HepG2 (cell line): ENCODE data around the gene PCGF3. TPM values are rescaled to one million over a fixed set of nuclear protein-coding genes. Genes with fewer than 3 reads are reported as not detected.

ENCODE experiments used
- ATAC-seq: fragments of 200-7000 bp; cut with Tn5 transposase; 3 replicates; pipeline ENCODE4 v1.9.1; 2020; ENCODE audit warnings: mild to moderate bottlenecking, moderate library complexity
- BruUV-seq: library from RNA; stranded (reverse); fragments of 400-500 nt; replicated peaks from 2 replicates; lab custom pipeline; 2021; lab: Mats Ljungman, UMichigan
- CTCF ChIA-PET: fragments of 300-600 bp; formaldehyde crosslinking; extraction: SDS; loops from one replicate; lab custom pipeline; 2021; ENCODE audit warnings: low total read pairs, inconsistent platforms, low intra/inter-chr PET ratio; lab: Yijun Ruan, JAX
- POLR2A ChIA-PET: fragments of 350-600 bp; sonication (Branson Sonifier 250); formaldehyde crosslinking; loops from one replicate; lab custom pipeline; 2020; ENCODE audit warnings: antibody characterized with exemption, inconsistent platforms; lab: Yijun Ruan, JAX
- DNase-seq: peaks from one replicate; pipeline ENCODE4 v3.0.0-alpha.2; 2015; ENCODE audit warnings: low spot score
- FAIRE-seq: peaks from 3 replicates; lab custom pipeline; 2011; peaks lifted over from hg19 to GRCh38; lab: Jason Lieb, UNC
- H2AFZ ChIP-seq: one replicate; pipeline ENCODE4 v1.6.1; 2011; ENCODE audit warnings: low read length, inconsistent platforms
- H3K27ac ChIP-seq: fragments of 300-600 bp; 3 replicates; pipeline ENCODE4 v1.8.0; 2011; ENCODE audit warnings: mixed run types, mild to moderate bottlenecking, mixed read lengths, low read length, inconsistent platforms; ENCODE audit not compliant: insufficient read depth; ENCODE audit errors: extremely low read length
- H3K27me3 ChIP-seq, 2 experiments: fragments of 200-600 bp in 1 of 2; 2 replicates in 1 of 2; 3 replicates in 1 of 2; pipeline versions ENCODE4 v1.6.0 to v1.8.0; 2011; ENCODE audit warnings: low read length in 2 of 2, mild to moderate bottlenecking in 2 of 2, moderate library complexity in 2 of 2, inconsistent platforms in 1 of 2; ENCODE audit not compliant: insufficient read depth in 2 of 2, control insufficient read depth in 1 of 2
- H3K36me3 ChIP-seq, 2 experiments: fragments of 200-600 bp in 1 of 2; replicated peaks in 1 of 2; 2 replicates in 1 of 2; 3 replicates in 1 of 2; pipeline versions ENCODE4 v1.5.1 to v1.8.0; 2011; ENCODE audit warnings: low read length in 2 of 2, inconsistent platforms in 1 of 2; ENCODE audit not compliant: insufficient read depth in 2 of 2, control insufficient read depth in 1 of 2
- H3K4me1 ChIP-seq: 2 replicates; pipeline ENCODE4 v1.5.1; 2012; ENCODE audit warnings: low read length, inconsistent platforms; ENCODE audit not compliant: insufficient read depth
- H3K4me2 ChIP-seq: 2 replicates; pipeline ENCODE4 v1.6.0; 2011; ENCODE audit warnings: low read depth, low read length, inconsistent platforms
- H3K4me3 ChIP-seq, 3 experiments: fragments of 200-600 bp in 1 of 3; sonication (generic), shearing (Covaris generic) in 1 of 3; replicated peaks in 1 of 3; 2 replicates each; pipeline ENCODE4 v1.5.1; 2011 to 2016; ENCODE audit warnings: low read length in 3 of 3, inconsistent platforms in 2 of 3, low read depth in 2 of 3, mild to moderate bottlenecking in 2 of 3, control low read depth in 1 of 3, mixed read lengths in 1 of 3; ENCODE audit not compliant: insufficient read depth in 1 of 3
- H3K79me2 ChIP-seq: one replicate; pipeline ENCODE4 v1.6.1; 2011; ENCODE audit warnings: low read length, inconsistent platforms; ENCODE audit not compliant: insufficient read depth
- H3K9ac ChIP-seq: 2 replicates; pipeline ENCODE4 v1.6.0; 2011; ENCODE audit warnings: mild to moderate bottlenecking, low read depth, low read length, inconsistent platforms; ENCODE audit not compliant: insufficient read depth
- H3K9me3 ChIP-seq: 2 replicates; pipeline ENCODE4 v1.5.1; 2012; ENCODE audit warnings: mild to moderate bottlenecking, low read length
- H4K20me1 ChIP-seq: 2 replicates; pipeline ENCODE4 v1.6.0; 2011; ENCODE audit warnings: inconsistent platforms, mild to moderate bottlenecking, low read length, moderate library complexity; ENCODE audit not compliant: insufficient read depth
- HCFC1 ChIP-seq: fragments of 150-350 bp; IDR thresholded peaks from 2 replicates; pipeline ENCODE4 v1.6.1; 2014; ENCODE audit warnings: low read depth, low read length
- KDM1A ChIP-seq: IDR thresholded peaks from 2 replicates; pipeline ENCODE4 v1.6.1; 2016; ENCODE audit warnings: missing compliant biosample characterization
- POLR2AphosphoS5 ChIP-seq: IDR thresholded peaks from 2 replicates; pipeline ENCODE4 v1.6.1; 2012; ENCODE audit warnings: low read depth, low read length
- SRF ChIP-seq: IDR thresholded peaks from 2 replicates; pipeline ENCODE4 v1.6.1; 2011; ENCODE audit warnings: mild to moderate bottlenecking, low read depth, low read length, moderate library complexity
- WGBS: methylation state at CpG from one replicate; pipeline ENCODE4 v1.1.6; 2017; ENCODE audit warnings: low lambda C conversion rate; 5-methylcytosine and 5-hydroxymethylcytosine counted together
- in situ Hi-C: cut with HindIII; loops from 2 replicates; pipeline ENCODE4 v1.10.0; 2017; ENCODE audit warnings: low pct_unique_long_range_greater_than_20kb; ENCODE audit not compliant: extremely low pct_ligation_motif_present
- intact Hi-C: fragments of 100-400 bp; cut with micrococcal nuclease; formaldehyde crosslinking; loops from one replicate; pipeline ENCODE4 v1.10.0; 2022; ENCODE audit not compliant: unreplicated experiment
- polyA plus RNA-seq, 8 experiments: library from polyadenylated mRNA; depleted of rRNA in 3 of 8; stranded (reverse) in 7 of 8; unstranded in 1 of 8; fragments of >200 nt; fragmentation: Illumina TruSeq in 4 of 8; extraction: Trizol in 4 of 8; gene quantifications; 2 replicates each; pipeline versions ENCODE4 v1.2.1 to v1.2.3, GENCODE V29; 2011 to 2016; ENCODE audit warnings: low read depth in 4 of 8, missing spikeins in 1 of 8, mixed read lengths in 1 of 8; ENCODE audit not compliant: insufficient read depth in 1 of 8
- total RNA-seq, 5 experiments: library from RNA; depleted of rRNA; stranded (reverse); fragments of >200 nt; fragmentation: Illumina TruSeq; extraction: Trizol; gene quantifications; 2 replicates each; pipeline ENCODE4 v1.2.3, GENCODE V29; 2016; ENCODE audit warnings: low read depth in 1 of 5
- TF ChIP-seq, protein P1 (sequence below), 2 experiments: fragments of 450-650 bp in 1 of 2; sonication (generic) in 1 of 2; formaldehyde crosslinking; IDR thresholded peaks; 2 replicates each; pipeline versions ENCODE4 v1.5.0 to v1.8.0; 2020 to 2022; ENCODE audit warnings: mild to moderate bottlenecking in 1 of 2, missing genetic modification reagents in 1 of 2
- TF ChIP-seq, protein P2 (sequence below): IDR thresholded peaks from 2 replicates; pipeline ENCODE4 v1.6.1; 2012; ENCODE audit warnings: inconsistent platforms
- TF ChIP-seq, protein P3 (sequence below): sonication (generic); formaldehyde crosslinking; IDR thresholded peaks from 2 replicates; pipeline ENCODE4 v1.5.1; 2020; ENCODE audit warnings: mild to moderate bottlenecking, missing genetic modification reagents, moderate library complexity
- TF ChIP-seq, protein P4 (sequence below): sonication (generic); formaldehyde crosslinking; IDR thresholded peaks from 2 replicates; pipeline ENCODE4 v1.4.0; 2020; ENCODE audit warnings: missing genetic modification reagents
- TF ChIP-seq, protein P5 (sequence below): sonication (generic); formaldehyde crosslinking; IDR thresholded peaks from 2 replicates; pipeline ENCODE4 v1.5.1; 2020; ENCODE audit warnings: mild to moderate bottlenecking, moderate library complexity, missing genetic modification reagents
- TF ChIP-seq, protein P6 (sequence below): sonication (generic); formaldehyde crosslinking; IDR thresholded peaks from 2 replicates; pipeline ENCODE4 v1.8.1; 2023; ENCODE audit warnings: mild to moderate bottlenecking, moderate library complexity, missing genetic modification reagents

Gene PCGF3
- total and polyA plus RNA-seq, 2 of the 13 experiments (the other 11 are each of a cell fraction or from before 2014, with no cell fraction given), result 28.6 to 66.2 TPM

DNA sequence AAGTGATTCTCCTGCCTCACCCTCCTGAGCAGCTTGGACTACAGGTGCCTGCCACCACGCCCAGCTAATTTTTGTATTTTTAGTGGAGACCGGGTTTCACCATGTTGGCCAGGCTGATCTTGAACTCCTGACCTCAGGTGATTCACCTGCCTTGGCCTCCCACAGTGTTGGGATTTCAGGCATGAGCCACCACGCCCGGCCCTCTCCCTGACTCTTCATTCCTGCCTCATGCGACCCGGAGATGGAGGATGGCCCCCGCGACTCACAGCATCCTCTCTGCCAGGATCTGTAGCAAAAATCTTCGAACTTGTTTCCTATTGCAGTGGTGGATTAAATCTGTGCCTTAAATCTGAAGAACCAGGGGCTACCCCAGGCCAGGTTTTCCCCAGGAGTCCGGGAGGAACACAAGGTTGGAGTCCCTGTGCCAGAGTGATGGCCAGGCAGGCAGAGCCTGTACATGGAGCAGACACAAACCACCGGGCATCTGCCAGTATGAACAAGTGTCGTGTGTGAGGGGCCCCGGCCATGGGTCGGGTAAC is 108.7 kb downstream of the PCGF3 start (continued):
- TF ChIP-seq, protein P1, sequence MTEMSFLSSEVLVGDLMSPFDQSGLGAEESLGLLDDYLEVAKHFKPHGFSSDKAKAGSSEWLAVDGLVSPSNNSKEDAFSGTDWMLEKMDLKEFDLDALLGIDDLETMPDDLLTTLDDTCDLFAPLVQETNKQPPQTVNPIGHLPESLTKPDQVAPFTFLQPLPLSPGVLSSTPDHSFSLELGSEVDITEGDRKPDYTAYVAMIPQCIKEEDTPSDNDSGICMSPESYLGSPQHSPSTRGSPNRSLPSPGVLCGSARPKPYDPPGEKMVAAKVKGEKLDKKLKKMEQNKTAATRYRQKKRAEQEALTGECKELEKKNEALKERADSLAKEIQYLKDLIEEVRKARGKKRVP (CRISPR knock-in tag; IDR thresholded peaks at IDR 0.05), result no peak
- TF ChIP-seq HCFC1, result no peak
- TF ChIP-seq, protein P2, sequence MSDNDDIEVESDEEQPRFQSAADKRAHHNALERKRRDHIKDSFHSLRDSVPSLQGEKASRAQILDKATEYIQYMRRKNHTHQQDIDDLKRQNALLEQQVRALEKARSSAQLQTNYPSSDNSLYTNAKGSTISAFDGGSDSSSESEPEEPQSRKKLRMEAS, result 0 out of 2 replicates have a peak, but pooled peaks have one; percentile 18
- TF ChIP-seq, protein P3, sequence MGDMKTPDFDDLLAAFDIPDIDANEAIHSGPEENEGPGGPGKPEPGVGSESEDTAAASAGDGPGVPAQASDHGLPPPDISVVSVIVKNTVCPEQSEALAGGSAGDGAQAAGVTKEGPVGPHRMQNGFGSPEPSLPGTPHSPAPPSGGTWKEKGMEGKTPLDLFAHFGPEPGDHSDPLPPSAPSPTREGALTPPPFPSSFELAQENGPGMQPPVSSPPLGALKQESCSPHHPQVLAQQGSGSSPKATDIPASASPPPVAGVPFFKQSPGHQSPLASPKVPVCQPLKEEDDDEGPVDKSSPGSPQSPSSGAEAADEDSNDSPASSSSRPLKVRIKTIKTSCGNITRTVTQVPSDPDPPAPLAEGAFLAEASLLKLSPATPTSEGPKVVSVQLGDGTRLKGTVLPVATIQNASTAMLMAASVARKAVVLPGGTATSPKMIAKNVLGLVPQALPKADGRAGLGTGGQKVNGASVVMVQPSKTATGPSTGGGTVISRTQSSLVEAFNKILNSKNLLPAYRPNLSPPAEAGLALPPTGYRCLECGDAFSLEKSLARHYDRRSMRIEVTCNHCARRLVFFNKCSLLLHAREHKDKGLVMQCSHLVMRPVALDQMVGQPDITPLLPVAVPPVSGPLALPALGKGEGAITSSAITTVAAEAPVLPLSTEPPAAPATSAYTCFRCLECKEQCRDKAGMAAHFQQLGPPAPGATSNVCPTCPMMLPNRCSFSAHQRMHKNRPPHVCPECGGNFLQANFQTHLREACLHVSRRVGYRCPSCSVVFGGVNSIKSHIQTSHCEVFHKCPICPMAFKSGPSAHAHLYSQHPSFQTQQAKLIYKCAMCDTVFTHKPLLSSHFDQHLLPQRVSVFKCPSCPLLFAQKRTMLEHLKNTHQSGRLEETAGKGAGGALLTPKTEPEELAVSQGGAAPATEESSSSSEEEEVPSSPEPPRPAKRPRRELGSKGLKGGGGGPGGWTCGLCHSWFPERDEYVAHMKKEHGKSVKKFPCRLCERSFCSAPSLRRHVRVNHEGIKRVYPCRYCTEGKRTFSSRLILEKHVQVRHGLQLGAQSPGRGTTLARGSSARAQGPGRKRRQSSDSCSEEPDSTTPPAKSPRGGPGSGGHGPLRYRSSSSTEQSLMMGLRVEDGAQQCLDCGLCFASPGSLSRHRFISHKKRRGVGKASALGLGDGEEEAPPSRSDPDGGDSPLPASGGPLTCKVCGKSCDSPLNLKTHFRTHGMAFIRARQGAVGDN (CRISPR knock-in tag), result peak; percentile 13; the same call in 1 of the 2 replicates

DNA sequence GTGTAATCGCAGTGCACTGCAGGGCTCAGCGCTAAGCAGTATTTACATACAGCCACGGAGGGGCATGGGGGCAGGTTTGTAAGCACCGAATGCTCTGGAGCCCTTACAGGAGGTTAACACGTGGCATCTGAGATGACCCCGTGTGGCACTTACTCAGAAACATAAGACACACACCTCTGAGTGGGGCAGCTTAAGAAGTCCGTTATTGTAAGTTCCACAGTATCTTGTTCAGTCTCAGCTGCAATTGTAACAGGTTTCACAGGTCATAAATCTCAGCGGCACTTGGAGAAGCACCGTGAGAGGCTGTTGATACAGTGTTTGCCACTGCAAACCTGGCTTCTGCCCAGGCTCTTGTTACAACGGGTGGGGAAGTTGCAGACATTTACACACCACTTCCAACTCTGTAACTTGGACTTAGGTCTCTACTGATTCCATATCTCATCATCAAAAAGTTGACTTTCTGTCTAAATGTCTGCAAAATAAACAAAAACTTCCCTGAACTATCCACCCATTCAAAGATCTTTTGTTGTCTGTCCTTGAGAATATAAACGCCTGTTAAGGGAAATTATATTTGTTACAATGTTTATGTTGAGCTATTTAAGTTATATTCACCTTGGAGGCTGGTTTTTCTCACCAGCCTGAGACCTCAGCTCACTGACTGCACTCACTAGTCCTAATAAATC is 110.0 kb downstream of the PCGF3 start:
- FAIRE-seq (peak; percentile 94), DNase-seq (peak; percentile 91), ATAC-seq (peak; percentile 89)
- Histone ChIP-seq H2AFZ (no peak overlapping the region), H3K79me2 (no peaks in the 10 kb centered on the region), H3K4me2 (peak overlapping the region; percentile 69), H3K9me3 (no peaks in the 10 kb centered on the region), H3K36me3 (no peaks in the 10 kb centered on the region), H4K20me1 (no peaks in the 10 kb centered on the region; the same call in 1 of the 2 replicates), H3K4me3 (peak overlapping the region in 2 of 3 experiments; percentile 20 to 46; a peak in 2 of 6 replicates), H3K27me3 (peaks cover 1 to 55% of the 10 kb centered on the region in 2 experiments; a peak in 4 of 5 replicates), H3K9ac (peak overlapping the region; percentile 47), H3K27ac (peak overlapping the region; percentile 67), H3K4me1 (peaks cover 38% of the 10 kb centered on the region)
- no TSS peak for BruUV-seq
- in situ Hi-C loops (loop anchor here (10.0 kb wide), 1 partner anchor 169 kb away; the partner anchor contains the start of gene IDUA), intact Hi-C loops (no loop called here)
- WGBS, result under 1% methylated on average over 10 of the region's 11 CpGs
- CTCF ChIA-PET, result no interaction called here
- POLR2A ChIA-PET, result interaction anchor here (0.6 to 2.6 kb wide), 5 partner anchors 13 to 172 kb away, joined by 3 to 11 read pairs (median 4); partner anchors contain the start of gene IDUA
- TF ChIP-seq, protein P4, sequence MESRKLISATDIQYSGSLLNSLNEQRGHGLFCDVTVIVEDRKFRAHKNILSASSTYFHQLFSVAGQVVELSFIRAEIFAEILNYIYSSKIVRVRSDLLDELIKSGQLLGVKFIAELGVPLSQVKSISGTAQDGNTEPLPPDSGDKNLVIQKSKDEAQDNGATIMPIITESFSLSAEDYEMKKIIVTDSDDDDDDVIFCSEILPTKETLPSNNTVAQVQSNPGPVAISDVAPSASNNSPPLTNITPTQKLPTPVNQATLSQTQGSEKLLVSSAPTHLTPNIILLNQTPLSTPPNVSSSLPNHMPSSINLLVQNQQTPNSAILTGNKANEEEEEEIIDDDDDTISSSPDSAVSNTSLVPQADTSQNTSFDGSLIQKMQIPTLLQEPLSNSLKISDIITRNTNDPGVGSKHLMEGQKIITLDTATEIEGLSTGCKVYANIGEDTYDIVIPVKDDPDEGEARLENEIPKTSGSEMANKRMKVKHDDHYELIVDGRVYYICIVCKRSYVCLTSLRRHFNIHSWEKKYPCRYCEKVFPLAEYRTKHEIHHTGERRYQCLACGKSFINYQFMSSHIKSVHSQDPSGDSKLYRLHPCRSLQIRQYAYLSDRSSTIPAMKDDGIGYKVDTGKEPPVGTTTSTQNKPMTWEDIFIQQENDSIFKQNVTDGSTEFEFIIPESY (CRISPR knock-in tag), result no peak
- TF ChIP-seq POLR2AphosphoS5 (no peak), SRF (0 out of 2 replicates have a peak, but pooled peaks have one; percentile 27), KDM1A (CRISPR knock-in tag) (peak; percentile 70; the same call in 1 of the 2 replicates)
- TF ChIP-seq, protein P5, sequence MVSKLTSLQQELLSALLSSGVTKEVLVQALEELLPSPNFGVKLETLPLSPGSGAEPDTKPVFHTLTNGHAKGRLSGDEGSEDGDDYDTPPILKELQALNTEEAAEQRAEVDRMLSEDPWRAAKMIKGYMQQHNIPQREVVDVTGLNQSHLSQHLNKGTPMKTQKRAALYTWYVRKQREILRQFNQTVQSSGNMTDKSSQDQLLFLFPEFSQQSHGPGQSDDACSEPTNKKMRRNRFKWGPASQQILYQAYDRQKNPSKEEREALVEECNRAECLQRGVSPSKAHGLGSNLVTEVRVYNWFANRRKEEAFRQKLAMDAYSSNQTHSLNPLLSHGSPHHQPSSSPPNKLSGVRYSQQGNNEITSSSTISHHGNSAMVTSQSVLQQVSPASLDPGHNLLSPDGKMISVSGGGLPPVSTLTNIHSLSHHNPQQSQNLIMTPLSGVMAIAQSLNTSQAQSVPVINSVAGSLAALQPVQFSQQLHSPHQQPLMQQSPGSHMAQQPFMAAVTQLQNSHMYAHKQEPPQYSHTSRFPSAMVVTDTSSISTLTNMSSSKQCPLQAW (CRISPR knock-in tag), result no peak
- TF ChIP-seq, protein P6, sequence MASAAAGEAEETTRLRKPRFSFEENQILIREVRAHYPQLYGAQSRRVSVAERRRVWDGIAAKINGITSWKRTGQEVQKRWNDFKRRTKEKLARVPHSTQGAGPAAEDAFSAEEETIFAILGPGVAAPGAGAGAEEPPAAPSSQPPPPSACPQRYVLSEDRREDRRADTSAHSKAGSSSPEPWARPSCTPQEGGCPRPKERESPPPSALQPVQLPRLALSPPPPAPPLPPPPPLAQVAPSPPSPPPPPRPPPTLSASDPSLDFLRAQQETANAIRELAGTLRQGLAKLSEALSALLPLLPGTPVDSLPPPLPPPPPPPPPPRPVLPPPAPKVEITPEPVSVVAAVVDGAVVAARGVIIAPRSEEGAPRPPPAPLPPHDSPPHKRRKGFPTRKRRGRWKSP, result no peak; the same call in 1 of the 2 replicates
